ENCODE results near the gene NEDD4L.
"Not testable (repeated sequence)": the region's sequence is repeated elsewhere in the genome, so short reads cannot be mapped to it uniquely, and the experiment has no call there.

NEDD4L gene

DNA sequence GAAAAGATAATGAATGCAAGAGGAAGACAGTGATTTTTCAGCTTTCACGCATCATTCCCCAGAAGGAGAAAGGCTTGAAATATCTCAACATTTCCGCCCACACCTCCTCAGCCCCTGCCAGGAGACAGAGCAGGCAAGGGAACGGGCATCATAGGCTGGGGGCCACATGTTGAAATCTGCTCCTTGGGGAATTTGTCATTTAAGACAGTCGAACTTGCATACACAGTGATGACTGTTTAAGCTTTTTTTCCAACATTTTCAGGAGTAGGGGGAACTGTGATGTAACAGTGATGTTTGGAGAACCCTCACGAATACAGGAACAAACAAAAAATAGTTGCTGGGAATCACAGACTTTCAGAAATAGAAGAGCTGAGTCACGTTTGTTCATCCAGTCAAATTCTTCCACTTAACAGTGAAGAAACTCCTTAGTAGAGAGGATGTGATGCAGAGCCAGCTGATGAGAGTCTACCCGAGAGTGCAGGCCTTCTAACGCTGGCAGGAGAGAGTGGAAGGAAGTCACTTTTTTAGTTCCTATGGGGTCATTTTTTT lies 318.1 kb downstream of the NEDD4L start:
- no peak for DNase-seq

GRCh38 chr18:58362829-58363271 lies 318.8 kb downstream of the NEDD4L start:
- no peak for DNase-seq

DNA sequence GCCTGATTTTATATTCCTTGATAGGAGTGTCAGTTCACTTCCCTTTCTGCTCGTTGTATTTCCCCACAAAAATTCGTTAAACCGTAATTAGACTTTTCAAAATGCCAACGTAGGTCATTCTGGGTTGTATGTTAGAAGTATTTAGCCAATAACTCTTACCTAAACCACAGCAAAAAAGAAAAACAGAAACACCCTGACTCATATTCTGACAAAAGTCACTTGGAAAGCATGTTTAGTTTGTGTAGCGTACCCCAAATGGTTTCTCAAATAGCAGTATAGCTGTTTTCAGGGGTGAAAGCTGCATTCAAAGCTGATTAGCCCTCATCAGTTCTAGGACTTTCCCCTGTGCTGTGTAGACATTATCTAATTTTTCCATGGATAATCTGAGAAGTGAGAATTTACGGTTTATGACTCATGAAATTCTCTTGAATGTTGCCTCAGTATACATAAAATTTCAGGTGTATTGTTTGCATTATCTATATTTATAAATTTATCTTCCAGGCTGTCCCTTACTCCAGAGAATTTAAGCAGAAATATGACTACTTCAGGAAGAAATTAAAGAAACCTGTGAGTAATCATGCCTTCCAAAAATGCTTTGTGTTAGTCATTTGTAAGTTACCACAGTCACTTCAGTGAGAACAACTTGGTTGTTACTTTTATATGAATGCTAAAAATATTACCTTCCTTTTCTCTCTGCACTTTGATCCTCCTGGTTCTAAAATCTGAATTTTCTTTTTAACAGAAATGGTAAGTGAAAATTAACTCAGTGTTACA lies 319.9 kb downstream of the NEDD4L start:
- DNase-seq = no peak

GRCh38 chr18:58364876-58365528 lies 321.0 kb downstream of the NEDD4L start:
- no peak for DNase-seq

DNA sequence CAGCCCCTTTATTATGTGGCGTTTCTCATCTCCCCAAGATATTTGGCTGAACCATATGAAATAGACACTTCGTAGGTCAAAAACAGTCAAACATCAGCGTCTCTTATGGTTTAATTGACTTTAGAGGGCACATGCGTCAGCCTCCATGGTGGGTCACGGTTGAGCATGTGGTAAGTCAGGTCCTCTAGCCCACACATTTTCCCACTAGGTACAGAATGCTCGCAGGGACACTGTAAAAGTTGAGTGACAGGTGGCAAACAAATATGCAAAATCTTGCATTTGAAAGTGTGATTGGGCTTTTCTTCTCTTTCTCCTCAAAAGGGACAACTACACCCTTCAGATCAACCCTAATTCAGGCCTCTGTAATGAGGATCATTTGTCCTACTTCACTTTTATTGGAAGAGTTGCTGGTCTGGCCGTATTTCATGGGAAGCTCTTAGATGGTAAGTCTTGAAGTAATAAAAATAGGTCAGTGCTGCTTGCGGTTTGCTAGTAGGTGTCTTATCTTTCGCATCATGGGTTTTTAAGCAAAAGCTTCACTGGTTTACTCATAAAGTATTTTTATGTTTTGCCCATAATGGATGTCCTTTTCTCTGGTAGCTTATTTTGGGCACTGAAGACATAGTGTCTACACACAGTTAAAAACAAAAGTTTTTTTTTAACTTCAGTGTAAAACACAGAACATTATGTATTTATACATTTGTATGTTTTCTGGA lies 323.6 kb downstream of the NEDD4L start:
- no peak for DNase-seq

DNA sequence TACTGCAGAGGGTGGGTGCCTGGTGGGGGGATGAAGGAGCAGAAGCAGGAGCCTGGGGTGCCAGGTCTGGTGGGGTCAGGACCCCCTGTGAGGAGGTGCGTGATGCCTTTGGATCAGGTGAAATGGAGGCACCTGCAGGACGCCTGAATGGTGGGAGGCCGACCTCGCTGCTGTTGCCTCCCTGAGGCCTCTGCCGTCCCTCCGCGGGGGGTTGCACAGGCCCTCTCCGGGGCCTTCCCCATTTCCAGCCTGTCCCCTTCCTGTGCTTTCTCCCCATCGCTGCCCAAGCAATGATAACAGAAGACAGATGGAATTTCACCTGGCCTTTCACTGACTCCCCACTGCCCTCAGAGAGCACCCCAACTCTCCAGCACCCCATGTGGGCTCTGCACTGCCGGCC lies 325.6 kb downstream of the NEDD4L start:
- no peak for DNase-seq

DNA sequence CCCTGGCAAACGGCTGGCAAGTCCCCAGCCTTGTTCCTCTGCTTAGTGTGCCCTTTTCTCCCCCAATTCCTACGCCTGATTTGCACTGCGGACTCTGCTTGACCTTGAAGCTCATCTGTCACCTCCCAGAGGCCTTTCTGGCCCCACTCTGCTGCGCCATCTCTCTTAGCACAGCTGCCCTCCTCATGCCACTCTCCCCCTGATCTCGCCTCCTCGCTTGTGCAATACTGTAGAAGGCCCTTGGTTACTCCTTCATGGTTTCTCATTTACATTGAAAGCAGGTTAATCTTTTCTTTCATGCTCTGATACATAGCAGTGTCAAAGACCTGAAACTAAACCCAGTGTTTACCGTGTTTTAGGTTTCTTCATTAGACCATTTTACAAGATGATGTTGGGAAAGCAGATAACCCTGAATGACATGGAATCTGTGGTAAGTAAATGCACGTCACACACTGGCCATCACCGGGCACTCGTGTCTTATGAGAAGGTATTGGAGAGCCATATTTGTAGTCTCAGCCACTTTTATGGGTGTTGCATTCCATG lies 326.1 kb downstream of the NEDD4L start:
- no peak for DNase-seq

DNA sequence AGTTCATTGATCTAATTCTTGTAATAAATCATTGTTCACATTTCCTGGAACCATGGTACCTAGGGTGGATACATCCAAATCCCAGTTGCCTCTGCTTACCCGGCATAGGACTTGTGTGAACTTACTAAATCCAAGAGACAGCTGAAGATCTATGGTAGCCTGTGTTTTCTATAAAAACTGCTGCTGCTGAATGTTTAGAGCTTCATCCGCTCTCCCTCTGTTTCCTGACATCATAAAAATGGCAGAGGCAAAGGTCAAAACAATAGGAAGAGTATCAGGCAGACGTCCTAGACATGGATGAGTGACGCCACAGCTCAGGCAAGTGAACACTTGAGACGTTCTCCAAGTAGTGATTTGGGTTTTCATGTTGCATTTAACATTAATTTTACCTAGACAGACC lies 326.6 kb downstream of the NEDD4L start:
- no peak for DNase-seq

DNA sequence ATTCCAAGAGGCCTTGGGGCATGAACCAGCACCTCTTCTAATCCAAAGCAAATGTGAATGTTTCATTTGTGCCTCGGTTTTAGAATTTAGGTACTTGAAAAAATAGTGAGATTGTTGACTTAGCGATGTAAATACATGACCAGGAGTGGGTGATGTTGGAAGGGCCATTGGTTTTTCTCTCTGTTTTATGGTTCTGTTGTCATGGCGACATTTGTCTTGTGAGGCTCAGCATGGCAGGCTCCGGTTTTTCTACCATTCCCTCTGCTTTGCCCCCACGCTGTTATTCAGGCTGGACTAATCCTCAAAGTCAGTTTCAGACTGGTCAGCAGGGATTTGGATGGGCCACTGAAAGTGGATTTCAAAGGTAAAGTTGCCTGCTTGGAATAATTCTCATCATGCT lies 329.5 kb downstream of the NEDD4L start:
- no peak for DNase-seq

- no peak for DNase-seq
Measured at GRCh38 chr18:58375051-58375450, 331.0 kb downstream of the NEDD4L start.

DNA sequence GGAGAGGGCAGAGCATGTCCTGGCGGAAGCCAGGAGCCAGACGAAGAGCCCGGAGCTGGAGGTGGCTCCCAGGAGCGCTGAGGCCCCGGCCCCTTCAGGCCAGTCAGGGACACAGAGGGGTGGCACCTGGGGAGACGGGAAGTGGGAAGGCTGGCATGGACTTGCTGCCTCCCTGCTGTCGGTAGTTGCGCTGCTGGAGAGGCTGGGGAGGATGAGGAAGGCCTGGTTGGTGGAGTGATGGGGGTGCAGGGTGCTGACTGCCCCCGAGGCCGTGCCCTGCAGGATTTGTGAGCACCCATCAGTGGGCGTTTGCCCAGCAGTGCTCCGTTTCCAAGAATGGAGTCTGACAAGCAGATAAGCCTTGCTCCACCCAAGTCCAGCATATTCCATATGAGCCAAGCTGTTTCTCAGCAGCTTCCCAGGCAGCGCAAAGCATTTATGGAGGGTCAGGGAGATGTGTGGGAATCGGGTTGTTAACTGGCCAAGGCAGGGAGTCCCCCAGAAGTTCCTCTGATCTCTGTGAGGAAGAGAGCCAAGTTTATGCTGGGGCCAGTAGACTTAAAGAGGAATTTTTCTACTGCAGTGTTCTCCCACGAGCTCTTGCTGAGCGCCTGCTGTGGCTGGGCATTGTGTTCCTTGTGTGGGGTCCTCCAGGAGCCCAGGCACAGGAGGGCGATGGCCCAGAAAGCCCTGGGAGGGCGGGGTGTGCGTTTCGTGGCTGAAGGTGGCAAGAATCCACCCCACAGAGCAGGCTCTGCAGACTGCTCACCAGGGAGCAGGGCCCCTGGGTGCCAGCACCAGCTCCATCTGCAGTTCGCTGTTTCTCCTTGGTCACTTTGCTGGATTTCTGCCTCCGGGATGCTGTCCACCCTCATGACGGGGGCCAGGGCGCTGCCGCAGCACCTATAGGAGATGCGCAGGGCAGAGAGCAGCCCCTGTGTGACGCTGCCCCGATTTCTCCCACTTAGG lies 334.7 kb downstream of the NEDD4L start:
- no peak for DNase-seq

GRCh38 chr18:58379443-58379842 lies 335.4 kb downstream of the NEDD4L start:
- DNase-seq = no peak

- not testable (repeated sequence) for DNase-seq
Measured at GRCh38 chr18:58380113-58380512, 336.1 kb downstream of the NEDD4L start.

DNA sequence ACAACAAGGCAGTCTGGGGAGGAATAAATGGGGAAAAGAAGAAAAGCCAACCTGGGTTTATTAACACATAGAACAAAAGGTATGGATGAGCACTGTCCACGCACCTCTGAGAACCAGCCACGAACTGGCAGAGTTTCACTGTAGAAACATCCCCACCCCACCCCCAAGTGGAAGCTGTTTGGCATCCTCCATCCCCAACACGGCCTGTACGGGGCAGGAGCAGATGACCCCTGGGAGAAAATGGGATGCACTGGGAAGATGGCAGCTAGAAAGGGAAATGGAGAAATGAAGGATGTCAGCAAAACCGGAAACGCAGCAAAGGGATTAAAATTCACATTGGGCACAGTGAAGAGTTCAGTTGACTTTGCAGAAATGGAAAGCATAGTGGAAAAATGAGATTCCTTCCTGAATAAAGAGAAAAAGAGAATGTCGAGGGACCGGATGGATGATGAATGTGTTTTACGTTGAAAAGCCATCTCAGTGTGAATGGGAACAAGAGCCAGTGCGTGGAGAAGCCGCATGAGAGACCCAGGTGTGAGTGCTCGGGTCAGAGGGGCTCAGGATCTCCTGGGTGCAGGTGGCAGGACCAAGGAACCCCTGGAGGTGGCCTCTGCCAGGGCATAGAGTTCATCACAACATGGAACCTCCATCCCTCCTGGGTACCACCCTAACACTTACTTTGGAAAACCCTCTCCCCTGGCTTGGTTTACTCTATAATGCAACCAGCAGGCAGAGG lies 337.8 kb downstream of the NEDD4L start:
- DNase-seq = no peak

DNA sequence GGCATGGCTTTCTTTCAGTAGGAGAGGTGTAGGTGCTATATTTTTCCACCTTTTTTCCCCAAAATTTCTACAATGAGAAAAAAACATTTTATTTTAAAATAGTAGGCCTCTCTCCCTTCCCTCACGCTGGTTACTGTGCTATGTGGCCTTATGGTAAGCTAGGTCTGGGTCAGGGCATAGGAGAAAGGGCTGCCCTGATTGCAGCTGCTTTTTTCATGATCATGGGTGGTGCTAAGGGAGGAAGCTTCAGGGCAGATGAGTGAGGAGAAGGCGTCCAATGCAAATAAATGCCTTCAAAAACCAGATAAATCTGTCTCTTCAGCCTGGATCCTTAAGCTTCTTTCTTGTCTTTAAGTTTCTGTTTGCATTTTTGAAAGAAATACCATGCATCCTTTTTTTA lies 338.4 kb downstream of the NEDD4L start:
- no peak for DNase-seq

- no peak for DNase-seq
Measured at GRCh38 chr18:58385472-58385871, 341.4 kb downstream of the NEDD4L start.

DNA sequence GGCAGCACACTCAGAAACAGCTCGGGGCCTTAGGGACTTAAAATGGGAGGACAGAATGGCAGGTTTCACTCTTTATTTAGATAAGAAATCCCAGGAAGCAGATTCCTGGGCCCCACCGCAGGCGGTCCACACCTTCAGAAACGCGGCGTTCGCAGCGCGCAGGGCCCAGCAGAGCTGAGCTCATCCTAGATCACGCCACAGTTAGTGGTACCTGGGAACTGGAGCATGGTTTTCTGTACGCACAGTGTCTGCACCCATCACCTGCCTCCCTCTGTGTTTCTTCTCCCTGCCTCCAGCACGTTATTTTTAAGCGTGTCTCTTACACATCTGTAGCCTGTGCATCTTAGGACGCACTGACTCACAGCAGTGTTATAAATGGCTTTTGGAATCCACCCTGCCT lies 342.8 kb downstream of the NEDD4L start:
- DNase-seq = no peak

- no peak for DNase-seq
Measured at GRCh38 chr18:58387716-58388115, 343.7 kb downstream of the NEDD4L start.

GRCh38 chr18:58388736-58389135 lies 344.7 kb downstream of the NEDD4L start:
- DNase-seq = no peak

GRCh38 chr18:58389745-58390144 lies 345.7 kb downstream of the NEDD4L start:
- DNase-seq = no peak

- no peak for DNase-seq
Measured at GRCh38 chr18:58390399-58390798, 346.4 kb downstream of the NEDD4L start.
